NCI-H128 (cell line): ENCODE results near the gene RIN3.

Experiments used
- DNase-seq: peaks from one replicate; lab custom pipeline; 2025; ENCODE audit not compliant: unreplicated experiment; lab: John Stamatoyannopoulos, UW

Gene RIN3

DNA sequence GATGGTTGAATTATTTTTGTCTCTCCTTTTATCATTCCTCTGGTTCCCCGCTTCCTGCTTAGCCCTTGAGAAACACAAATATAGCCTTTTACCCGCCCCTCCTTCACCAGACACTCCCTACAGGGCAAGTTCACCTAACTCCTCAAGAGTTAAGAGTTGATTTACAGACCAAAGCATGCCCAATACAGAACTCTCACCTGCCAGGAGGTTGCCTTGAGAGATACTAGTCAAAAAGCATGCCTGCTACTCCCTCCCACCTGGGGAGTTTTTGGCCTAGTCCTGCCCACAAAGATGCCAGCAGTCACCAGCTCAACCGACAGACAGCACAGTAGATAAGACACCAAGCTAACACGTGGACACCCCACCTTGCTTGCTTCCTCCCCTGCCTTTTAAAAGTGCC is 223.6 kb downstream of the RIN3 start:
- no peak for DNase-seq

DNA sequence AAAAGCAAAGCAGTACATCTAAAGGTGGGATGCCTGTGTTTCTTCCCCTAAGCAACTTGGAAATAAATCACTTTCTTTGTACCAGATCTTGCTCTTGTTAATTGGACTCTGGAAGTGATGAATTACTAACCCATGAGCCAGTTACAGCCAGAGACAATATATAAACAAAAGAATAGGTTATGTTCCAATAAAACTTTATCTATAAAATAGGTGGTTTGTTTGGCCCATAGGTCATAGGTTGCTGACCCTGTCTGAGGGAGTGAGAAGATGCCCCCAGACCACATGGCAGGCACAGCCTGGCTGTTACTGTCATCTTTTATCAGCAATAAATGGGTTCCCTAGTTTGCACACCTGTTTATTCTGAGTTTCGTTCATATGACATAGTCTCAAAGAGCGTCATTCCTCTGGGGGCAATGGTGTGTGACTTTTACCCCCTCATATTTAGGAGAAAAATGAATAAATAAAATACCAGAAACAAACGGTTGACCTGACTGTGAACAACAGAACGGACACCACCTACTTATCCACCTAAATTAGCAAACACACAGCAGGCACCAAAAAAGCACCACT is 224.1 kb downstream of the RIN3 start:
- no peak for DNase-seq
